Smooth muscle cell (in vitro differentiated cells): ENCODE data around the gene PTPA. TPM values are rescaled to one million over a fixed set of nuclear protein-coding genes. Genes with fewer than 3 reads are reported as not detected.
A peak's percentile ranks its signal among the peaks of the same experiment; 100 is the strongest.

Experiments used
- DNase-seq: peaks from one replicate; lab custom pipeline; 2025; ENCODE audit not compliant: unreplicated experiment; lab: John Stamatoyannopoulos, UW
- H2AFZ ChIP-seq: fragments of 200-600 bp; sonication (generic); 2 replicates; pipeline ENCODE4 v1.6.0; 2016; ENCODE audit warnings: antibody characterized with exemption, low read depth, mild to moderate bottlenecking
- H3F3A ChIP-seq: fragments of 200-600 bp; sonication (generic); 2 replicates; pipeline ENCODE4 v1.6.0; 2017; ENCODE audit warnings: antibody characterized with exemption, low read depth
- H3K27ac ChIP-seq: fragments of 200-600 bp; sonication (generic); 2 replicates; pipeline ENCODE4 v1.5.1; 2016; ENCODE audit warnings: low read depth, mild to moderate bottlenecking
- H3K27me3 ChIP-seq: fragments of 200-600 bp; sonication (generic); 2 replicates; pipeline ENCODE4 v1.6.1; 2016; ENCODE audit warnings: low read depth, mild to moderate bottlenecking
- H3K36me3 ChIP-seq: fragments of 200-600 bp; sonication (generic); 2 replicates; pipeline ENCODE4 v1.5.1; 2016; ENCODE audit warnings: low read depth
- H3K4me1 ChIP-seq: fragments of 200-600 bp; sonication (generic); 2 replicates; pipeline ENCODE4 v1.5.1; 2016; ENCODE audit warnings: low read depth
- H3K4me2 ChIP-seq: fragments of 200-600 bp; sonication (generic); 2 replicates; pipeline ENCODE4 v1.6.0; 2016; ENCODE audit warnings: mild to moderate bottlenecking
- H3K4me3 ChIP-seq: fragments of 200-600 bp; sonication (generic); 2 replicates; pipeline ENCODE4 v1.5.1; 2016; ENCODE audit warnings: mild to moderate bottlenecking
- H3K79me2 ChIP-seq: fragments of 200-600 bp; sonication (generic); 2 replicates; pipeline ENCODE4 v1.6.0; 2016; ENCODE audit warnings: low read depth, mild to moderate bottlenecking
- H3K9ac ChIP-seq: fragments of 200-600 bp; sonication (generic); 2 replicates; pipeline ENCODE4 v1.6.0; 2016; ENCODE audit warnings: low read depth
- H3K9me3 ChIP-seq: fragments of 200-600 bp; sonication (generic); replicated peaks from 2 replicates; pipeline ENCODE4 v1.5.1; 2016; ENCODE audit warnings: low read depth
- H4K20me1 ChIP-seq: fragments of 200-600 bp; sonication (generic); 2 replicates; pipeline ENCODE4 v1.6.0; 2016; ENCODE audit warnings: low read depth
- WGBS: methylation state at CpG from one replicate; pipeline ENCODE4 v1.1.7; 2016; ENCODE audit warnings: low lambda C conversion rate; 5-methylcytosine and 5-hydroxymethylcytosine counted together
- polyA plus RNA-seq: library from polyadenylated mRNA; unstranded; fragments of >200 nt; fragmentation: Nextera tagmentation; extraction: Ambion mirVana; gene quantifications from 2 replicates; pipeline ENCODE4 v1.2.1, GENCODE V29; 2016
- total RNA-seq: library from RNA; depleted of rRNA; stranded (reverse); fragments of >200 nt; gene quantifications from 2 replicates; pipeline ENCODE4 v1.2.3, GENCODE V29; 2014
- TF ChIP-seq, protein P1 (sequence below): fragments of 200-600 bp; sonication (generic); IDR thresholded peaks from 2 replicates; pipeline ENCODE4 v1.5.1; 2017; ENCODE audit warnings: borderline replicate concordance, mild to moderate bottlenecking, antibody characterized with exemption; ENCODE audit not compliant: insufficient read depth, poor library complexity, severe bottlenecking

The PTPA gene
- total RNA-seq (78.2 and 119 TPM in 2 replicates), polyA plus RNA-seq (88.7 and 94.9 TPM in 2 replicates)

DNA sequence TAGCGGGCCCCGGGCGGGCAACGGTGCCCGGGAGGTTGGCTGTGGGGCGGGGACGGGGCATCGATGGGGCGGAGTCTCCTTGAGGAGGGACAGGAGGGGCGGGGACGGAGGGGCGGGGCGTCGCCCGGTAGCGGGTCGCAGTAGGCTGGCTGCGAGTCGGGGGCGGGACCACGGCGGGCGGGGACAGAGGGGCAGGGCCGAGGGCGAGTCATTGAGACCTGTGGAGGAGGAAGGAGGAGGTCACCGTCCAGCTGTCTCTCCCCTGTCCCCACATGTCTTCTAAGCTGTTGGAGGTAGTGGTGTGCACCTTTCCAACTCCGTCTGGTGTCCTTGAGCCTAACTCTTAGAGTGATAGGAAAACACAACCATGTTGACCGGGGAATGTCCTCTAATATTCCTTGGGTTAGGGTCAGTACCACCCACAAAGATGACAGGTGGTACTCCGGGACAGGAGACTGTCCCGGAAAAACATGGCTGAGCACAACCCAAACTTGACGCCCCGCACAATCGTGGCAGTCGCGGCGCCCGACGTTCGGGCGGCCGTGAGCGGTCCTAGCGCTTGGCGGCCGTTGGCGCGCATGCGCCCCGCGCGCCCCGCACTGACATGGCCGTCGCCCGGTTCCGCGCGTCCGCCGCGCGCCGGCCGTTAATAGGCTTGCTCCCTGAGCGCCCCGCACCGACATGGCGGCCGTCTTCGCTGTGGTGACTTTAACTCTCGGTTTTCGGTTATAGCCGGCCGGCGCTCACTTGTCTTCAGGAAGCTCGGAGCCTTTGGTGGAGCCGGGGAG, at the start of gene PTPA, which contains the start of gene CRAT:
Gene PTPA (plus strand): TSS at position 676 of the 788 bp plus-strand sequence. CDS start 186 bp downstream, outside the sequence.
Gene CRAT (minus strand): TSS at position 54 of the 788 bp plus-strand sequence. CDS start 284 bp downstream, outside the sequence.
- Histone ChIP-seq H3K4me2 (peak within 1 kb of the TSS; percentile 89), H3K9me3 (no peaks in the 10 kb centered on the region), H3F3A (no peaks in the 10 kb centered on the region), H4K20me1 (peaks cover 12% of the 10 kb centered on the region), H3K79me2 (peaks cover 39% of the 10 kb centered on the region), H3K36me3 (no peaks in the 10 kb centered on the region), H3K4me1 (peaks cover 9% of the 10 kb centered on the region), H3K27ac (peak within 1 kb of the TSS; percentile 84), H3K27me3 (no peaks in the 10 kb centered on the region), H3K4me3 (peak within 1 kb of the TSS; percentile 90), H3K9ac (peak within 1 kb of the TSS; percentile 78), H2AFZ (peak within 1 kb of the TSS; percentile 96)
- 1% methylated on average over 61 of the region's 77 CpGs for WGBS
- peak; percentile 96 for DNase-seq
- TF ChIP-seq, protein P1, sequence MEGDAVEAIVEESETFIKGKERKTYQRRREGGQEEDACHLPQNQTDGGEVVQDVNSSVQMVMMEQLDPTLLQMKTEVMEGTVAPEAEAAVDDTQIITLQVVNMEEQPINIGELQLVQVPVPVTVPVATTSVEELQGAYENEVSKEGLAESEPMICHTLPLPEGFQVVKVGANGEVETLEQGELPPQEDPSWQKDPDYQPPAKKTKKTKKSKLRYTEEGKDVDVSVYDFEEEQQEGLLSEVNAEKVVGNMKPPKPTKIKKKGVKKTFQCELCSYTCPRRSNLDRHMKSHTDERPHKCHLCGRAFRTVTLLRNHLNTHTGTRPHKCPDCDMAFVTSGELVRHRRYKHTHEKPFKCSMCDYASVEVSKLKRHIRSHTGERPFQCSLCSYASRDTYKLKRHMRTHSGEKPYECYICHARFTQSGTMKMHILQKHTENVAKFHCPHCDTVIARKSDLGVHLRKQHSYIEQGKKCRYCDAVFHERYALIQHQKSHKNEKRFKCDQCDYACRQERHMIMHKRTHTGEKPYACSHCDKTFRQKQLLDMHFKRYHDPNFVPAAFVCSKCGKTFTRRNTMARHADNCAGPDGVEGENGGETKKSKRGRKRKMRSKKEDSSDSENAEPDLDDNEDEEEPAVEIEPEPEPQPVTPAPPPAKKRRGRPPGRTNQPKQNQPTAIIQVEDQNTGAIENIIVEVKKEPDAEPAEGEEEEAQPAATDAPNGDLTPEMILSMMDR = no peak

DNA sequence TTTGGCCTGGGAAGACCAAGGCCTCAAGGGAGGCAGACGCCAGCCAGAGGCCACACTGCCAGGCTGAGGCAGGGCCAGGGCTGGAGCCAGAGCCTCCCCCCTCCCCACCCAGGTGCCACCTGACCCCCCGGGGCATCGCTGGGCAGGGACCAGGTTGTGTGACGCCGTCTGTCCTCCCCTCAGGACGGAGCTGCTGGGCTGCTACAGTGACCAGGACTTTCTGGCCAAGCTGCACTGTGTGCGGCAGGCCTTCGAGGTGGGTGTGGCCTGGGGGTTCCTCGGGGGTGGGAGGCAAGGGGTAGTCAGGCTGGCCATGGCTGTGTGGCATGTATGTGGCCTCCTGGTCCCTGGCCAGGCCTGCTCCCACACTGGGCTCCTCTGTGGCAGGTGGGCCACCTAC, 48.2 kb upstream of the PTPA start:
- H3K4me2 ChIP-seq = no peak overlapping the region
- H3K4me1 ChIP-seq = no peaks in the 10 kb centered on the region
- no peaks in the 10 kb centered on the region for H3K27me3 ChIP-seq
- DNase-seq = no peak
- no peaks in the 10 kb centered on the region for H4K20me1 ChIP-seq
- 100% methylated on average over 3 of the region's 9 CpGs for WGBS
- H3K27ac ChIP-seq = no peak overlapping the region
- TF ChIP-seq, protein P1 = no peak
- H3K79me2 ChIP-seq = no peaks in the 10 kb centered on the region
- H3F3A ChIP-seq = no peaks in the 10 kb centered on the region
- no peaks in the 10 kb centered on the region for H3K9me3 ChIP-seq
- no peak overlapping the region for H3K4me3 ChIP-seq
- H3K9ac ChIP-seq = no peak overlapping the region
- no peaks in the 10 kb centered on the region for H3K36me3 ChIP-seq
- no peak overlapping the region for H2AFZ ChIP-seq

DNA sequence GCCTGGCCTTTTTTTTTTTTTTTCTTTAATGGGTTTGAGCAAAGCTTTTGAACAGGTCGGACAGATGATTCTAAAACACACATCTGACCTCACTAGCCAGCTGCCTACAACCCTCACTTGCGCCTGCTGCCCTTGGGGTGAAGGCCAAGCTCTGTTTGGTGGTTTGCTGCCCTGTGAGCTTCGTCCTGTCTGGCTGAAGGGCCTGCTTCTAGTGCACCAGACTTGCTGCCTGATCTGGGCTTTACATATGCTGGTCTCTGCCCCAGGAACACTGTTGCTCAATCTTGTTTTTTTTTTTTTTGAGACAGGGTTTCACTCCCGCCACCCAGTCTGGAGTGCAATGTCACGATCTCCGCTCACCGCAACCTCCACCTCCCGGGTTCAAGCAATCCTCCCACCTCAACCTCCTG, 46.7 kb upstream of the PTPA start:
- no peak overlapping the region for H3K4me3 ChIP-seq
- no peaks in the 10 kb centered on the region for H3K36me3 ChIP-seq
- no peak overlapping the region for H3K9ac ChIP-seq
- H3K79me2 ChIP-seq = no peaks in the 10 kb centered on the region
- H3K9me3 ChIP-seq = no peaks in the 10 kb centered on the region
- H3K27ac ChIP-seq = no peak overlapping the region
- over 99% methylated on average over 8 of the region's 8 CpGs for WGBS
- H2AFZ ChIP-seq = no peak overlapping the region
- no peaks in the 10 kb centered on the region for H3K4me1 ChIP-seq
- no peaks in the 10 kb centered on the region for H3F3A ChIP-seq
- H3K4me2 ChIP-seq = no peak overlapping the region
- no peaks in the 10 kb centered on the region for H3K27me3 ChIP-seq
- TF ChIP-seq, protein P1 = no peak
- DNase-seq = no peak
- H4K20me1 ChIP-seq = no peaks in the 10 kb centered on the region
